Measurements from ENCODE around the gene MAP2K7. TPM values are rescaled to one million over a fixed set of nuclear protein-coding genes. Genes with fewer than 3 reads are reported as not detected.
"Not testable (repeated sequence)": the region's sequence is repeated elsewhere in the genome, so short reads cannot be mapped to it uniquely, and the experiment has no call there.

Gene MAP2K7
- total RNA-seq, 6 experiments from 2014 or later, result 9.7 to 22.1 (median 15.6) TPM

- intact Hi-C loops (cut with DNase I), result loop anchor here in 1 of 2 donors (10.0 kb wide), 1 partner anchor 302 kb away; no protein-coding TSS in a partner anchor
- 21% methylated on average over 2 of the region's 3 CpGs for WGBS (ENCODE audit: insufficient coverage, low coverage, low lambda C conversion rate, missing lambda C conversion rate)
- Histone ChIP-seq H3K9me3 (no peaks in the 10 kb centered on the region), H3K36me3 (no peaks in the 10 kb centered on the region), H3K4me1 (peaks cover 0 to 7% (median 0%) of the 10 kb centered on the region in 4 donors), H3K4me3 (no peak overlapping the region), H3K27me3 (no peaks in the 10 kb centered on the region), H3K27ac (no peak overlapping the region)
- ATAC-seq, result peak in 1 of 4 donors; percentile 8
- TF ChIP-seq CTCF (IDR thresholded peaks at IDR 0.05) (no peak), POLR2A (IDR thresholded peaks at IDR 0.05) (no peak)
- no peak for DNase-seq
Measured at GRCh38 chr19:7953060-7953459, 49.4 kb downstream of the MAP2K7 start.

GRCh38 chr19:7953576-7953975 lies 49.9 kb downstream of the MAP2K7 start:
- 64% methylated on average over 6 of the region's 7 CpGs for WGBS (ENCODE audit: insufficient coverage, low coverage, low lambda C conversion rate, missing lambda C conversion rate)
- Histone ChIP-seq H3K27me3 (no peaks in the 10 kb centered on the region), H3K27ac (no peak overlapping the region), H3K4me3 (no peak overlapping the region), H3K36me3 (no peaks in the 10 kb centered on the region), H3K9me3 (no peaks in the 10 kb centered on the region), H3K4me1 (peaks cover 0 to 7% (median 0%) of the 10 kb centered on the region in 4 donors)
- intact Hi-C loops (cut with DNase I), result loop anchor here in 1 of 2 donors (10.0 kb wide), 1 partner anchor 301 kb away; no protein-coding TSS in a partner anchor
- no peak for DNase-seq
- no peak for ATAC-seq
- TF ChIP-seq POLR2A (IDR thresholded peaks at IDR 0.05) (no peak), CTCF (IDR thresholded peaks at IDR 0.05) (no peak)

GRCh38 chr19:7955696-7956095 lies 52.0 kb downstream of the MAP2K7 start:
- DNase-seq, result no peak
- TF ChIP-seq POLR2A (IDR thresholded peaks at IDR 0.05) (no peak), CTCF (IDR thresholded peaks at IDR 0.05) (no peak)
- H3K27me3 ChIP-seq, result no peaks in the 10 kb centered on the region
- H3K36me3 ChIP-seq, result peaks cover 0 to 8% (median 0%) of the 10 kb centered on the region in 4 donors
- H3K4me1 ChIP-seq, result peaks cover 0 to 7% (median 0%) of the 10 kb centered on the region in 4 donors
- no peaks in the 10 kb centered on the region for H3K9me3 ChIP-seq
- intact Hi-C loops (cut with DNase I), result loop anchor here in 1 of 2 donors (10.0 kb wide), 1 partner anchor 299 kb away; no protein-coding TSS in a partner anchor
- H3K4me3 ChIP-seq, result no peak overlapping the region
- ATAC-seq, result no peak
- WGBS (ENCODE audit: insufficient coverage, low coverage, low lambda C conversion rate, missing lambda C conversion rate), result 56% methylated on average over 4 of the region's 11 CpGs
- H3K27ac ChIP-seq, result no peak overlapping the region

GRCh38 chr19:7959211-7959610 lies 55.5 kb downstream of the MAP2K7 start:
- H3K36me3 ChIP-seq, result peaks cover 0 to 14% (median 0%) of the 10 kb centered on the region in 4 donors
- H3K4me1 ChIP-seq, result peaks cover 0 to 20% (median 9%) of the 10 kb centered on the region in 4 donors
- no peak overlapping the region for H3K27ac ChIP-seq
- H3K4me3 ChIP-seq, result no peak overlapping the region
- DNase-seq (no peak), ATAC-seq (no peak)
- H3K9me3 ChIP-seq, result no peaks in the 10 kb centered on the region
- TF ChIP-seq CTCF (IDR thresholded peaks at IDR 0.05) (no peak), POLR2A (IDR thresholded peaks at IDR 0.05) (no peak)
- WGBS (ENCODE audit: insufficient coverage, low coverage, low lambda C conversion rate, missing lambda C conversion rate), result 60% methylated on average over 6 of the region's 6 CpGs
- intact Hi-C loops (cut with DNase I), result loop anchor here in 1 of 2 donors (10.0 kb wide), 1 partner anchor 296 kb away; no protein-coding TSS in a partner anchor
- H3K27me3 ChIP-seq, result no peaks in the 10 kb centered on the region

- H3K27me3 ChIP-seq; H3K4me3 ChIP-seq; H3K27ac ChIP-seq; intact Hi-C loops (cut with DNase I); ATAC-seq; DNase-seq; H3K9me3 ChIP-seq: not testable (repeated sequence)
- peaks cover 0 to 26% (median under 1%) of the 10 kb centered on the region in 4 donors for H3K36me3 ChIP-seq
- peaks cover 0 to 20% (median 9%) of the 10 kb centered on the region in 4 donors for H3K4me1 ChIP-seq
- 92% methylated on average over 2 of the region's 4 CpGs for WGBS (ENCODE audit: insufficient coverage, low coverage, low lambda C conversion rate, missing lambda C conversion rate)
Measured at GRCh38 chr19:7961082-7961481, 57.4 kb downstream of the MAP2K7 start.
